NCI-H748 (cell line): Measurements from ENCODE around the gene FBH1.
A peak's percentile ranks its signal among the peaks of the same experiment; 100 is the strongest.
"Not testable (repeated sequence)": the region's sequence is repeated elsewhere in the genome, so short reads cannot be mapped to it uniquely, and the experiment has no call there.

Source experiments
- DNase-seq: peaks from one replicate; lab custom pipeline; 2025; ENCODE audit not compliant: unreplicated experiment; lab: John Stamatoyannopoulos, UW

The FBH1 gene

GRCh38 chr10:5958077-5958476 is 68.0 kb downstream of the FBH1 start:
- DNase-seq: no peak

- DNase-seq: no peak
Observed at GRCh38 chr10:5958675-5959074, 68.6 kb downstream of the FBH1 start.

GRCh38 chr10:5959142-5959541 is 69.1 kb downstream of the FBH1 start:
- no peak for DNase-seq

GRCh38 chr10:5959581-5960069 is 69.6 kb downstream of the FBH1 start:
- no peak for DNase-seq

GRCh38 chr10:5960070-5960972 is 70.3 kb downstream of the FBH1 start:
- no peak for DNase-seq

- not testable (repeated sequence) for DNase-seq
Observed at GRCh38 chr10:5960973-5961275, 70.9 kb downstream of the FBH1 start.

GRCh38 chr10:5961405-5962100 is 71.5 kb downstream of the FBH1 start:
- no peak for DNase-seq

GRCh38 chr10:5962358-5962940 is 72.4 kb downstream of the FBH1 start:
- not testable (repeated sequence) for DNase-seq

GRCh38 chr10:5963071-5963470 is 73.0 kb downstream of the FBH1 start:
- no peak for DNase-seq

- no peak for DNase-seq
Observed at GRCh38 chr10:5963591-5963990, 73.5 kb downstream of the FBH1 start.

- no peak for DNase-seq
Observed at GRCh38 chr10:5964736-5965135, 74.7 kb downstream of the FBH1 start.

GRCh38 chr10:5965266-5965665 is 75.2 kb downstream of the FBH1 start:
- DNase-seq: no peak

- peak; percentile 28 for DNase-seq
Observed at GRCh38 chr10:5968037-5968680, 78.1 kb downstream of the FBH1 start.

GRCh38 chr10:5968681-5969453 is 78.8 kb downstream of the FBH1 start:
- DNase-seq: no peak

- no peak for DNase-seq
Observed at GRCh38 chr10:5970066-5970465, 80.0 kb downstream of the FBH1 start.

- no peak for DNase-seq
Observed at GRCh38 chr10:5970527-5970926, 80.5 kb downstream of the FBH1 start.

GRCh38 chr10:5971315-5971832 is 81.3 kb downstream of the FBH1 start:
- no peak for DNase-seq

- DNase-seq: no peak
Observed at GRCh38 chr10:5971886-5972285, 81.8 kb downstream of the FBH1 start.

GRCh38 chr10:5973069-5973468 is 83.0 kb downstream of the FBH1 start:
- DNase-seq: no peak
